GM18868 (cell line): ENCODE results near the gene RASL10A.

Experiments used
- ATAC-seq: cut with Tn5 transposase; IDR thresholded peaks from one replicate; pipeline ENCODE4 v1.9.1; 2021; ENCODE audit warnings: mild to moderate bottlenecking, moderate library complexity; ENCODE audit not compliant: unreplicated experiment

RASL10A gene

GRCh38 chr22:29306835-29307595, 8.5 kb downstream of the RASL10A start:
- ATAC-seq: no peak

GRCh38 chr22:29306175-29306834, 9.2 kb downstream of the RASL10A start, which contains the start of gene GAS2L1:
Gene GAS2L1 (plus strand): TSS chr22:29306650. CDS start chr22:29308106, 1,456 bp downstream.
- ATAC-seq: no peak

DNA sequence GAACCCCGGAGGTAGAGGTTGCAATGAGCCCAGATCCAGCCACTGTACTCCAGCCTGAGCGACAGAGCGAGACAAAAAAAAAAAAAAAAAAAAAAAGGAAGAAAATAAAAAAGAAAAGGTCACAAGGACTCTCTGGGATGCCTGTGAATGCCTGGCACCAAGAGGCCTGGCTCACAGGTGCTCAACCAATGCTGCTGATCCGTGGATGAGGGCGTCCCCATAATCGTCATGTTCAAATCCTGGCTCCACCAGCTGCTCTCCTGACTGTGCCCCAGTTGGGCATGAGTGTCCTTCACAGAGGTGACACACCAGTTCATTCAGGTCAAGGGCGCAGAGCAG, 9.7 kb downstream of the RASL10A start:
- ATAC-seq: no peak

DNA sequence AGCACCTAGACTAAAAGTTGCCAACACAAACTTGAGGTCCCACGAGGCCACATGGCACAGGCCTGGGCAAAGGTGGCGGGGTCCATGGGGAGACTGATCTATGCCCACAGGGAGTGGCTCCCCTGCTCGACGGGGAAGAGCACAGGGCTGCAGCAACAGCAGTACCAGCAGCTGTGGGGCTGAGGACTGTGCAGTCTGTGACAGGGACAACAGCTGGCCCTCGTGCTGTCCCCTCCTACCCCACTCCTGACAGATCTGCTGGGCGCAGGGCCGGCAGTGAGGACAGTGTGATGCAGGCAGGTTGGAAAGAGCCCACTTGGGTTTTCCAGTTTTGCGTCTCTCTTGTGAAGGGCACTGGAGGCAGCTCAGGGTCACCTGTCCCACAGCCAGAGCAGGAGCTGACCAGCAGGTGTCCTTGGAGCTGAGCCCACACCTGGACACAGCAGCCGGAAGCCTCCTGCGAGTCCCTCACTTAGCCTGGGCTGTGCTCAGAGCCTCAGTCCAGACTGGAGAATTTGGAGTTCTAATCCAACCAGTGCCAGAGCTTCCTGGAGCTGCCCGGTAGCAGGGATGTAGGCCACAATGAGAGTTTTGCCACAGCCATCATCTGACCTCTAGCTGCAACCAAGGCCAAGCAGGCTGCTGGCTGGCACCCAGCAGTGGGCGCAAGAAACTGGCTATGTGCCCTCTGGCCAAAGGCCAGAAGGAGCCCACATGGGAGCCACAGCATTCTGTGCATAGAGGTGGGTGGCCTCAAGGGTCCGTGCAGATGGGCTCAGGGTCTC, 12.6 kb downstream of the RASL10A start:
- ATAC-seq: no peak

DNA sequence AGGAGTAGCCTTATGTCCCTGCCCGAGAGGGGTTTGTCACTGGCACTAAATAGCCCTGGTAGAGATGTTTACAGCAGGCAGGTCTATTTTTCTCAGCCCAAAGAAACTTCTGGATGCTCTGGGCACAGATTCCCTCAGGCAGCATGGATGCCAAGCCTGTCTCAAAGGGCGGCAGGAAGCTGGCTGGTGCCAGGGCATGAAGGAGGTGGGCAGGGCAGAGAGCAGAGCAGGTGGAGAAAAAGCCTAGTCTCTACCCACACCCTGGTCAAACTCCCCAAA, 13.2 kb downstream of the RASL10A start:
- no peak for ATAC-seq

DNA sequence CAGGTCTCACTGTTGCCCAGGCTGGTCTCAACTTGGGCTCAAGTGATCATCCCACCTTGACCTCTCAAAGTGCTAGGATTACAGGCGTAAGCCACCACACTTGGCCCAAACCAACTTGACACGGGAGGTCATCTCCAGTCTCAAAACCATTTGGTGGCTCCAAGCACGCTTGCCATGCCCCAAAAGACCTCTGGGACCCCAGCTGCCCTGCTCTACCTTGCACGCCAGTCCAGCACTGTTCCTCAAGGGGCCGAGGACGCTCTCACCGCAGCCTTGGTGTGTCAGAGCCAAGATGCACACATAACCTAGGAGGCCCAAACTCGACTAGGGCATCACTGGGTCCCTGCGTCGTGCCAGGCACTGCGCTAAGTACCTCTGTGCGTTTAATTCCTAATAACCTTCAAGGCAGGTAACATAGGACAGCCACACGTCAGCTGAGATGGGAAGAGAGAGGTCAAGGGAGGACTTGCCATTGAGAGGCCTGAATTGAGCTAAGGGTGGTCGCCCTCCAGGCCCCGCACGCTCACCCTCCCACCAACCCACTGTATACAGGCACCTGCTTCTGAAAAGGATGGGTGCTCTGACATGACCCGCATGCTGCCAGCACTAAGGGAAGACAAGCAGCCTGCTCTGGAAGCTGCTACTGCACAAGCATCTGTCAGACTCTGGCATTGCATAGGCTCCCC, 13.6 kb downstream of the RASL10A start:
- ATAC-seq: no peak

DNA sequence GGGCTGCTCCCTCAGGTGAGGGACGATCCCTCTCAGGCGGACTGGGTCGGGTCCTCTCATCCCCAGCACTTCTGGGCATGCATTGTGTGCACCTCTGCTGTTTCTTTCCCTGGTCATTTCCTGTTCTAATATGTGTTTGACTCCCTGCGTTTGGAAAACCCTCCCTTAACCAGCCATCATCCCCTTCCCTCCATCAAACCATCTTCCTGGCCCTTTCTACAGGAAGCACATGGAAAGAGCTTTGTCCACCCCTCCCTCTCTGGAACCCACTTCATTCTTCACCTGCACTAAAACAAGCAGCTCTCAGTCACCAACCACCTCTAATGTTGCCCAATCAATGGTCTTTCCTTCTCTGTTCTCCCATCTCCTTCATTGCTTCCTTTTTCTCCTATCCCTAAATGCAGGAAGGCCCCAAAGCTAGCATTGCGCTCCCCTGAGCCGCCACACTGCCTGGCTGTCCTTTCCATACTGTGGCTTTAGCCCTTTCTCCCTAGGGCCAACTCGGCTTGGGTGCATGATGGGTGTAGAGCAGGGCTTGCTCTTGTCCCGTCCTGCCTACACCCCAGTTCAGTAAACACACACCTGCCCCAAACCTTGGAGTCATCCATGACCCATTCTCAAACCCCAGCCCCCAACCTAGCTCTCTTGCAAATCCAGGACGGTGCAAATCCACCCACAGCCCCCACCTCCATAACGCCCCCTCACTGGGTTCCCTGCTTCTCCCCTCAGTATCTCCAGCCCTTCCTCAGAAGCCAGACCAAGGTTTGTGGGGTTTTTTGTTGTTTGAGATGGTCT, 14.5 kb downstream of the RASL10A start:
- no peak for ATAC-seq

DNA sequence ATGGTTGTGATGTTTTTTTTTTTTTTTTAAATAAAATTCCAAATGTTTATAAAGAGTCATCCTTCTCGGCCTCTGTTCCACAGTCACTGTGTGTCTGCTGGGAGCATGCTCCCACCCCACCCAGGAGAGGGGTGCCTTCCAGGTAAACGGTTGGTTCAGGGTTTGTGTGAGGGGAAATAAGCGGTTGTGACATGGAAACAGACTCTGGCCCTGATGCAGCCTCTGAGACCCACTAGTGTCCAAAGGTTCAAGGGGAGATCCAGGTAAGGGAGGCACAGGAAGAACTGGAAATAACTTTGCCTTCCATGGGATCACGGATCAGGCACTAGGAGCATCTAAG, 15.1 kb downstream of the RASL10A start:
- ATAC-seq: no peak

GRCh38 chr22:29299136-29299900, 16.2 kb downstream of the RASL10A start:
- no peak for ATAC-seq

DNA sequence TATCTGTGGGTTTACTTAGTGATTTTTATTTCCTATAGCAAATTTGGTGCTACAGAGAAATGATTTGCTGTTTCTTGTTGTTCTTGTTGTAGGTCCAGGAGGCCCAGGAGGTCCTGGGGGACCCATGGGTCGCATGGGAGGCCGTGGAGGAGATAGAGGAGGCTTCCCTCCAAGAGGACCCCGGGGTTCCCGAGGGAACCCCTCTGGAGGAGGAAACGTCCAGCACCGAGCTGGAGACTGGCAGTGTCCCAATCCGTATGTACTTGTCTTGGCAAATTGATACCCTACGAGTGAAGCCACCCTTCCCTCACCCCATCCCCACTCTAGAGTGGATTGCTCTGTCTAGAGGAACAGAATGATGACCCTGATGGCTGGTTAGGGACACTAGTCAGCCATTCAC, 16.9 kb downstream of the RASL10A start:
- ATAC-seq: no peak

- no peak for ATAC-seq
Observed at GRCh38 chr22:29292379-29292778, 23.1 kb downstream of the RASL10A start.

DNA sequence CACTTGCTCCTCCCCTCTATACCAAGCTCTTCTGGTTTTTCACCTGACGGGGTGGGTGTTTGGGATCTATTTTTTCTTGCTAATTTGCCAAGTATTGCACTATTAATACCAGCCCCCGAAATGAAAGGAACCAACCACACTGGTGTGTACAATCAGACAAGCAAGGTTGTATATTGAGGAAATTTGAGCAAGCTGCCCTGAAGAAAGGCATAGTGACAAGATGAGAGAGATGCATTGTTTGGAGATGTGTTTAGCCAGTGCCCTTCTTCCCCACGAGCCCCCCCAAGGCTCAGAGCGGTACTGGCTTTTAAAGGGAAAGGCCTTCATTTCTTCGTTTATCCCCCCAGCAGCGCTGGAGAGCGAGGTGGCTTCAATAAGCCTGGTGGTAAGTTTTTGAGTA, 24.3 kb downstream of the RASL10A start:
- no peak for ATAC-seq

DNA sequence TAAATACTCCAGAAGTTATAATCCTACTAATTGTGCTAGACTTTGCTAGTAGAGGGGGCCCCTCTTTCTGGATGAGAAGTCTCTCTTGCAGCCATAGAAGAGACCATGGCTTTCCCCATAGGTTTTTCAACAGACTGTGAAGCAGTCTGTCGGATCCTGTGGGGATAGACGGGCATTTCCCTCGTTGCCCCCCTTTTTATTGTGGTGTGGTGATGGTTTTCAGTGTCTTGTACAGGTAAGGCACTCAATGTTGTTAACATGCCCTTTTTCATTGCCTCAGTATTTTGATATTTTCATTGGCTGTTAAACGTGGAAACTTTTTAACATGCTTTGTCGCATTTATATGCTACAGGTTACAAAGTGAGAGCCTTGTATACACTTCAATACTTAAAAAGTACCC, 25.4 kb downstream of the RASL10A start:
- no peak for ATAC-seq

DNA sequence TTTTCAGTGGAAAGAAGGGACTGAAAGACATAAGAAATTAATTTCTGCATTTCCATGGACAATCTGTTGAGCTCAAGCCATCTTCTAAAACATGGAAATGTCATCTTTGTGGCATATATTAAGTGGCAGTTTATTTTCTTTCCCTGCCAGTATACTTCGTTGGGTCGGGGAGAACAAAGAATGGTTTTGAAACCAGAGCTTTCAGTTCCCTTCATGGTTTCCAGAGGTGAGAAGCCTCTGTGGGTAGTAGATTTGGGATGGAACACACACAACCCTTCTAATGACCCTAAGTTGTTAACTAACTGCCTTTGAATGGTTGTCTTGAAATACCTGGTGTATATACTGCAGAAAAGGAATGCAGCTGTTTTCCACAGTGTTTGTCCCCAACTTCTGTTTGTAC, 26.7 kb downstream of the RASL10A start:
- ATAC-seq: no peak

DNA sequence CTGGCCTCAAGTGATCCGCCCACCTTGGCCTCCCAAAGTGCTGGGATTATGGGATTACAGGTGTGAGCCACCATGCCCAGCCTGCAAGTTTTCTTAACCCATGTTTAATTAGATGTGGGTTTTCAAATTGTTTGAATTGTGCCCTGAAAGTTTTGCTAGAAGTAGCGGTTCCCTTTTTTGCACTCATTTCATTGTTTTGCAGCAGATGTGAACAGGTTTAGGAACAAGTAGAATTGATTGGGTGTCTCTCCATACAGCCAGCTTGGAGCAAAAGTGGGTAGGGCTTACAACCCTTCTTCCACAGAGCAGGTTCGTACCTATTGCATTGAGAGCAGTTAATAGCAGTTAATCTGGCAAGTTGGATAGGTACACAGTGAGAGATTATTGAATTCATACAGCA, 31.3 kb downstream of the RASL10A start:
- ATAC-seq: no peak

DNA sequence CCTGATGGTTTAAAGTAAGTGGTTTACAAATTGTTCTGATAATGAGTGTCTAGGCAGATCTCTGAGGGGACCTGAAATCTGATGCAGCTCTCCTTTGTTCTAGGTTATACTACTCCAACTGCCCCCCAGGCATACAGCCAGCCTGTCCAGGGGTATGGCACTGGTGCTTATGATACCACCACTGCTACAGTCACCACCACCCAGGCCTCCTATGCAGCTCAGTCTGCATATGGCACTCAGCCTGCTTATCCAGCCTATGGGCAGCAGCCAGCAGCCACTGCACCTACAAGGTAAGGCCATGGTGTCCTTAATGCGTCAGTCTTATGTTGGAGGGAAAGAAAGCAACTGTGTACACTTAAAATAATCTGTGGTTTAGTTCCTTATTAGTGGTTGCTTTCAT, 37.6 kb downstream of the RASL10A start:
- ATAC-seq: no peak

GRCh38 chr22:29275819-29276565, 39.5 kb downstream of the RASL10A start:
- no peak for ATAC-seq

DNA sequence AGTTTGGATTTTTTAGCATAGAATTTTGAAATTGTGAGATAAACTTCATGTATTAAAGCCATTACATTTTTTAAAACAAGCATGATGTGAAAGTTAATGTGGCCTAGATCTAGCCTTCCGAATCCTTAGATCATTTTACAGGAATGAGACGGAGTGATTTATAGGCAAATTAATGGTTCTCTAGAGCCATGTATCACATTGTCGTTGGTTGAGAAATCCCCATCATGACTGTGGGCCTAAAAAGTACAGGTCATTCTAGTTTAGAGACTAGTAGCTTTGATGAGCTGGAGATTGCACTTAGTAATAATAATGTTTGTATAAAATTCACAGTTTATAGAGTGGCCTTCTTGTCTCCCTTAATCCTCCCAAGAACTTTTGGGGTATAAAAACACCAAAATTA, 40.3 kb downstream of the RASL10A start:
- ATAC-seq: no peak

DNA sequence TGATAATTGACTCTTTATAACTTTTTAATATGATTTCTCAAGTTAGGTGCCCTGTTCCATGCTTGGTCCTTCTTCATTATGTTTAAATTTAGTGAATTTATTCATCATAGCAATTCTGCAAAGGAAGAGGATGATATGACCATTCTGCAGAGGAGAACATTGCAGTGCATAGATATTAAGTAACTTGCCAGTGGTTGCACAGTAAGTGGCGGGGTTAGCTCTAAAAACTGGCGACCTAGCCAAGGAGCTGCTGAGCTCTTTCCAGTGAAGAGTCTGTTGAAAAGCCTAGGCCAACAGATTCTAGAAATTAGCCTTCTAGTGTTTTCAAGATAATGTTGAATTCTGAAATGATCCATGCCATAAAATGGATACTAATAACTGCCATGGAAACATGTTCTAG, 42.9 kb downstream of the RASL10A start:
- no peak for ATAC-seq
